Fibroblast of skin of abdomen (primary cell): Measurements from ENCODE around the gene ADGRD1.

Experiments
- DNase-seq: peaks from one replicate; pipeline ENCODE4 v3.0.0-alpha.2; 2013

The ADGRD1 gene

GRCh38 chr12:131043401-131043871, 89.7 kb downstream of the ADGRD1 start:
- no peak for DNase-seq

GRCh38 chr12:131044136-131044535, 90.4 kb downstream of the ADGRD1 start:
- DNase-seq, result no peak

DNA sequence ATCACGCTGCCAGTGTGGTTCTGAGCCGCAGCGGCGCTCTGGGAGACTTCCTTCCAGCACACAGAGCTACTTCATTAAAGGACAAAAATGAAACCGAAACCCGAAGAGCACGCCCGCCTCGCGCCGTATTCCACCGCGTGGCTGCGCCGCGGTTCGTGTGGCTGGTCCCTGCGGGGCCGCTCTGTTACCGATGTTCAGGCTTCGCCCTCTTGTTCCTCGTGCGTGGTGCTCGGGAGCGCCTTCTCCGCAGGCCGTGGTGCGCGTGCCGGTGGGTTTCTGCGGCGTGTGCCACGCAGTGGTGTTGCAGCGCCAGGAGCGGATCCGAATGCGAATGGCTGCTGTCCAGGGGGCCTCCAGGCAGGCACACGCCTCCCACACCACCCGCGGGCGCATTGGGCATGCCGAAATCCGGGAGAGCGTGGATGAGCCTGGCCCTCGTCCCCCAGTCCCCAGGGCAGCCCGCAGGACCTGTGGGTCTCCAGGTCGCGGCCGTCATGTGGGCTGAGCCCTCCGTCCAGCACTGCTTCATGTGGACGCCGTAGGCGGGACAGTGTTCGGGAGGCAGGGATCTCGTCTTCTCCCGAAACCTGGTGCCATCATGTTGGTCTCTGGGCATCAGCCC, 91.2 kb downstream of the ADGRD1 start:
- no peak for DNase-seq

- no peak for DNase-seq
Observed at GRCh38 chr12:131045705-131046460, 92.2 kb downstream of the ADGRD1 start.

- DNase-seq, result no peak
Observed at GRCh38 chr12:131046813-131047788, 93.4 kb downstream of the ADGRD1 start.

- DNase-seq, result no peak
Observed at GRCh38 chr12:131047789-131048610, 94.3 kb downstream of the ADGRD1 start.

GRCh38 chr12:131048611-131048990, 94.9 kb downstream of the ADGRD1 start:
- DNase-seq, result no peak

DNA sequence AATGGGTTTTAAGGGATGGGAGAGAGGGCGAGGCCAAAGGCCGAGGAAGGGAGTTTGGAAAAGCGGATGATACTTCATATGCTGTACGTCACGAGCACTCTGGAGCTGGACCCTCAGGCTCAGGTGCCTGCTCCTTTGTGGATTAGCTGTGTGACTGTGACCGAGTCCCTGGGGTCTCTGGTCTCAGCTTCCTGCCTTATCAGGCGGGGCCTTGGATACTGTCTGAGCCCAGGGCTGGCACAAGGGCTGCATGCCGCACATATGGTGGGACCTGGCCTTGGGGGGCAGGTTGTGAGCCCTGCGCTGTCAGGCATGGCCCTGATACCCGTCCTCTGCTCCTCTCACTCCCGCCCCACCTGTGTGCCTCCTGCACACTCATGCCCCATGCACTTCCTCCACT, 95.3 kb downstream of the ADGRD1 start:
- DNase-seq, result no peak

DNA sequence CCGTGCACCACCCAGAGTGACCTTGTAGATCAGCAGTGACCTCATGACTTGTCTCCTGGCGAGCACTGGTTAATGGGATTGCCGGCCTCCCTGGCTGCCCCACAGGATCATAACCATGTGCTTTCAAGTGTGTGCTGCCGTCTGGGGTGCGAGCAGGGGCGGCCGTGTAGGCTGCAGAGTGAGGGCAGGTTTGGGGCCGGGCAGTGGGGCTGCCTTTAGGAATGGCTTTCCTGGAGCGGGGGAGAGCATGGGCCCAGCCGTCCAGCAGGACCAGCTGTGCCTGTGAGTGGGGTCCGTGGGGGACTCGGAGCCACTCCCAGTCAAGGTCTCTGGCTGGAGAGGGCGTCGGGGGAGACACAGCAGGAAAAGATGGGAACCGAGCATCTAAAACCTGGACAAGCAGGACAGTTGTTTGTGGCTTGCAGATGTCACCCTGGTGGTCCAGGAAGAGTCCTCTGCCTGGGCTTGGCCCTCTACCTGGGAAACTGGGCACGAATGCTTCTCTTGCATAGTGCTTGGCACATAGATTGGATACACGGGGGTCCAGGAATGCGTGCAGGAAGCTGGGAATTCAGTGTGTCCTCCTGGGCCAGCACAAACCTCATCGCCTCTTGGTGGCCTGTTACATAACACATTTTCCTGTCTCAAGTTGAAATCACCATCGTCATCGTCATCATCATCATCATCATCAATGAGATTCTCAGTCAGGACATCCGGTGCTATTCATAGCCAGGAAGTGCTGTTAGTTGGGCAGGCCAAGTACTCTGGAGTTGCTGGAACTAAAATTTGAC, 96.0 kb downstream of the ADGRD1 start:
- no peak for DNase-seq

- no peak for DNase-seq
Observed at GRCh38 chr12:131050463-131051154, 96.9 kb downstream of the ADGRD1 start.

DNA sequence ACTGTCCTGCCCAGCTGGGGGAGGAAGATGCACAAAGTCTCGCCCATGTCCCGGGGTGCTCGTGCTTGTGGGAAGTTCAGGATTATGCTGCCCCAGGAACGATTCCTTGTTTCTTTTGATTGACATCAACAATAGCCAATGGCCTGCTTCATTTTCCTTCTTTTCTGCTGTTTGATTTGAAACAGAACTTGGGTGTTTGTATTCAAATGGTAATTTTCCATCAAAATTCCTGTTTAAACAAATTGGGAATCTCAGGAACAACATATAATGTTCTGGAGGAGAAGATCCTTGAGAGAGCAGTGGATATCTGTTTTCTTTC, 97.4 kb downstream of the ADGRD1 start:
- no peak for DNase-seq

DNA sequence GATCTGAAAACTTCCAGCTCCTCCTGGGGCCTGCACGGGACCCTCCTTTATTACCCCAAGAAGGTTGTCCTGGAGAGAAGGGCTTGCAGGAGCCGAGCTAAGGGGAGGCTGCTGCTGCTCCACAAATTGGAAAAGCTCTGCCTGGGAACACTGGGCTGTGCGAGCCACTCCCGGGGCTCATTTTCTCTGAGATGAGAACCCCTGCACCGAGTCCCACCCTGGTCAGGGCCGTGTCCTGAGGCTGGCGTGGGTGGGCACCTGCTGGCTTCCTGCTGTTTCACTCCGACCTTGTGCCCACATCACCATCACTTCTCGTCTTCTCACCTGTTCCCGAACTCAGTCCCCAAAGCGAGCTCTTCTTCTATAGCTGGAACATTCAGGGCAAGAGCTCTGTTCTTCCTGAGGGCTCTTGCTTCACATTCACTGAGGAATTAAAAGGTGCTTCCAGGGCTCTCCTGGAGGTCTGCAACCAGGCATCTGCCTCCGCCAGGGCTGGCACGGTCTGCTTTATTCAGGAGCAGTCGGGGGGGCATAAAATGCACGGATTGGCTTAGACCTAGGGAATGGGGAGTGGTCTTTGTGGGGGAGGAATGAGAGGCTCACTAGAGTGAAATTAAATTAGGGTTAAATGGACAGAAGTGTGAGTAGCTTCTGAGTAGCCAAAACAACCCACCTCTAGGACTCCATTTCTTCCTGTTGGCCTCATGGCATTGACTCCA, 98.5 kb downstream of the ADGRD1 start:
- DNase-seq, result no peak

- no peak for DNase-seq
Observed at GRCh38 chr12:131052929-131053328, 99.2 kb downstream of the ADGRD1 start.

- DNase-seq, result no peak
Observed at GRCh38 chr12:131053567-131053966, 99.9 kb downstream of the ADGRD1 start.

DNA sequence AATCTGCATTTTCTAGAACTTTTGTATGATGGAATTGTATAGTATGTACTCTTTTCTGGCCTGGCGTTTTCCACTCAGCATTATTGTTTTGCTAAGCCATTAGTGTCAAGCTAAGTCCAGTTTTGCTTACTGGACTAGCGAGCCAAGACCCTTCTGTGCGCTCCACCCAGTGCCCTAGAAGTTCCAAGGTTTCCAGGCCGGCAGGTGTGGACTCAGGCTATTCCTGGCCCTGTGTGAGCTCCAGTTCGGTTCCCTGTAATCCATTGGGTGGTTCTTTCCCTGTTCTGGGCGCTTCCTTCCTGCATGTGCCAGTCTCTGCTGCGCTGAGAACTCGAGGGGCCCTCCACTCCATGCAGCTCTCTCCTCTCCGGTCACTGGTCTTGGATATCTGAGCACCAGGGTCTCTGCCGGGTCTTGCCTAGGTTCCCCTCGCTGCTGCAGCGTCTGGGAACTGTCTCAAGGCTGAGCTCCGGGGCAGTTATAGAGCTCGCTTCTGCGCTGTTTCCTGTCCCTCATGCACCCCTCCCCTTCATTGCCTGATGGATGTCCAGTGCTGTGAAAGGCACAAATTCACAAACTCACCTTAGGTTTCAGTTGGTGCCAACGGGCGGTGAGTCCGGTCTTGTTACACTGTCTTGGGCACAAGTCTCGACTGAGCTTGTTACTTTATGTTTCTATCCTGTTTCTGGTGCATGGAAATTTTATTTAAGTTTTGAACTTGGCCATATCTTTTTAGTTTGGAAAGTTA, 100.8 kb downstream of the ADGRD1 start:
- no peak for DNase-seq

- DNase-seq, result no peak
Observed at GRCh38 chr12:131055093-131055465, 101.4 kb downstream of the ADGRD1 start.

DNA sequence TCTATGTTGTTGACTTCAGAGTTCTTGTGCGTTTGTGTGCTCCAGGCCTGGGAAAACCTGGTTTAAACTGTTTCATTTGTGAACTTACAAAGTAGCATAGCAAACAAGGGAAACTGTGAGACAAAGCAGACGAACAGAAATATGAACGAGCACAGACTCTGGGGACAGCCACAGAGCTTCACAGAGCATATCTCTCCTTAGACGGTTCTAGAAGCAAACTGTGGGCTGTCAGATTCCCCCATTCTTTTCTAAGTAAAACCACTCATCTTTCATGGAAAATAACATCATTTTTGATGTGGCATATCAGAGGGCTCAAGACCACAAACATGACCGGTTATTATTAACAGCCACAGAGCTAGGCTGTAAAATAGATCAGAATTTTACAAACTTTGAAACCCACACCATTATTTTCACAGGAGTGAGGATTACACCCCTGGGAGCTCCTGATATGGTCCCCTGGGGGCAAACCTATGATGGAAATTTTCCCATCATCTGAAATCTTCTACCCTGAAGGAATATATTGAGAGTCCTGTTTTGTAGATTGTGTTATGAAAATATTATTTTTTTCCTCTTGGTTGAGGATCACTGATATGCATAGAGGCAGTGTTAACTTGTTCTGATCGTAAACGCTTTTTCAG, 102.0 kb downstream of the ADGRD1 start:
- no peak for DNase-seq

DNA sequence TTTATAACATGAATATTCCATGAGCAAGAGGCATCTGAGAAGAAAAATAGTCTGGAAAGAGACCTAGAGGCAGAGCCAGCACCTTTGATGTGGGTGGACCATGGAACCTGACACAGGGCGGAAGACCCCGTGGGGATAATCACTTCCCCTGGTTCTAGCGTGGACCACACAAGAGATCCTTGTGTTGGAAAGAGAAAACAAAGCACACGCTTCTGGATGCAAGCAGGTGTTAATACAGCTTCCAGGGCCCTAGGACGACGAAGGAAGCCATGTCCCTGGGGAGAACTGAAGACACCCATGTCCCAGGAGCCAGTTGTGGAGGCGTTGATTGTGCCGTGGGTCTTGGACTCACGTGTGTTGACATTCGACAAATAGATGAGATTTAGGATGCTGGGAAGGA, 102.9 kb downstream of the ADGRD1 start:
- no peak for DNase-seq

DNA sequence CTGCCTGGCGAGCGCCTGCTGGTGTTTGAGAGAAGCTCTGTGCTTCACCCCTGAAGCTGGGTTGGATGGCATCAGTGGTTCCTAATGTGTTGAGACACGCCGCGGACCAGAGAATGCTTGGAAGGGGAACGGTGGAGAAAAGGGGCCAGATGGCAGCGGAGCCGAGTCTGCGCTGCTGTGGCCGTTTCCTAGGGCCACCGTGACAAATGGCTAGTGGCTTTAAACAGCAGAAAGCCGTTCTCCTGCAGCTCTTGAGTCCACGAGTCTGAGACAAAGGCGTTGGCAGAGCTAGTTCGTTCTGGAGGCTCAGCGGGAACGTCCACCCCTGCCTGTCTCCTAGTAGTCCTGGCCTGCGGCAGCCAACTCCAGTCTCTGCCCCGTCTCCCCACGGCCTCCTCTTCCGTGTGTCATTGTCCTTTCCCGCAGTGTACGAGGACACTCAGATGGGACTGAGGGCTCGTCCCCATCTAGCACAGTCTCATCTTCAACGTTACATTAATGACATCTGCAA, 103.6 kb downstream of the ADGRD1 start:
- DNase-seq, result no peak
